IPS-20b (cell line): ENCODE data around the gene ZNF160.
A peak's percentile ranks its signal among the peaks of the same experiment; 100 is the strongest.
"Not testable (repeated sequence)": the region's sequence is repeated elsewhere in the genome, so short reads cannot be mapped to it uniquely, and the experiment has no call there.

Source experiments
- H3K27ac ChIP-seq: one replicate; pipeline ENCODE4 v1.5.1; 2013; ENCODE audit warnings: low read length
- H3K27me3 ChIP-seq: 2 replicates; pipeline ENCODE4 v1.6.1; 2013; ENCODE audit warnings: mild to moderate bottlenecking, low read length, inconsistent platforms; ENCODE audit not compliant: insufficient read depth
- H3K36me3 ChIP-seq: 2 replicates; pipeline ENCODE4 v1.6.1; 2013; ENCODE audit warnings: low read depth, mild to moderate bottlenecking, inconsistent platforms, low read length, moderate library complexity; ENCODE audit not compliant: insufficient read depth
- H3K4me1 ChIP-seq: 2 replicates; pipeline ENCODE4 v1.6.1; 2013; ENCODE audit warnings: mild to moderate bottlenecking, control low read depth, inconsistent platforms, low read length, moderate library complexity; ENCODE audit not compliant: insufficient read depth
- H3K4me3 ChIP-seq: 2 replicates; pipeline ENCODE4 v1.5.1; 2013; ENCODE audit warnings: mild to moderate bottlenecking, low read length, inconsistent platforms
- H3K9ac ChIP-seq: 2 replicates; pipeline ENCODE4 v1.6.1; 2013; ENCODE audit warnings: low read depth, mild to moderate bottlenecking, inconsistent platforms, low read length, moderate library complexity
- H3K9me3 ChIP-seq: 2 replicates; pipeline ENCODE4 v1.6.1; 2013; ENCODE audit warnings: mild to moderate bottlenecking, low read depth, low read length, inconsistent platforms; ENCODE audit not compliant: insufficient read depth

Gene ZNF160

DNA sequence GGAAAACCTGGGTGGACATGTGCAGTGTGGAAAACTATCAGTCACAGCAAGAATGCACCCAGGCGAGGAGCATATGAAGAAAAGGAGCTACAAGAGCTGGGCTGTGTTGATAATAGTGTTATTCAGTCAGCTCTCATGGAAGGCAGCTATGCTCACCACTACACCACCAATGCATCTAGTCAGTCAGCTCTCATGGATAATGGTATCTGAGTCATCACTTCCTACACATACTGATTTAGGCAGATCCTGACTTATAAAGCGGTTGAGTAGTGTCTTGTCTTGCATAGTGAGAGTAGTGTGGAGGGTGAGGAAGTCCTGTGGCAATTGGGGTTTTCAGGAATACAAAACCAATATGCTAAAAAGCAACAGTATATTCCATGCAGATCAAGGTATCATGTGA is 9.1 kb upstream of the ZNF160 start:
- no peak overlapping the region for H3K27ac ChIP-seq
- H3K36me3 ChIP-seq, result peaks cover 49% of the 10 kb centered on the region
- no peak overlapping the region for H3K9ac ChIP-seq
- H3K9me3 ChIP-seq, result no peaks in the 10 kb centered on the region
- H3K4me3 ChIP-seq, result no peak overlapping the region
- H3K27me3 ChIP-seq, result no peaks in the 10 kb centered on the region
- no peaks in the 10 kb centered on the region for H3K4me1 ChIP-seq

DNA sequence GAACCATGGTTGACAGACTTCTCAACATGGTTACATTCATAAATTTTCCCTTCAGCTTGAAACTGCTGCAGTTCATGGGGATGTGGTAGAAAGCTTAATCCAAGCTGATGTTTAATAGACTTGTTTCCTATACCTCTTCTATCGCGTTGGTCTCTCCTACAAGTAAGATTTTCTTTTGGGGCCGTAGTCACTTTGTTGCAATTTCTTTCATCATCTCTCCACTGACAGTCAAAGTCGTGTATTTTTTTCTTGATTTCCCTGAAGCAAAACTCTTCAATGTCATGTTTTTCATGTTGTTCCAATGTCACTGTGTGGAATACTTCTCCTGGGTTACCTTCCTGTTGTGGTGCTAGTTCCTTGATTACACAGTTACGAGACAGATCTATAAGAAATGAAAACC is 6.3 kb upstream of the ZNF160 start:
- no peak overlapping the region for H3K9ac ChIP-seq
- no peaks in the 10 kb centered on the region for H3K4me1 ChIP-seq
- H3K36me3 ChIP-seq, result peaks cover 34% of the 10 kb centered on the region
- no peak overlapping the region for H3K27ac ChIP-seq
- H3K9me3 ChIP-seq, result no peaks in the 10 kb centered on the region
- H3K27me3 ChIP-seq, result no peaks in the 10 kb centered on the region
- no peak overlapping the region for H3K4me3 ChIP-seq

DNA sequence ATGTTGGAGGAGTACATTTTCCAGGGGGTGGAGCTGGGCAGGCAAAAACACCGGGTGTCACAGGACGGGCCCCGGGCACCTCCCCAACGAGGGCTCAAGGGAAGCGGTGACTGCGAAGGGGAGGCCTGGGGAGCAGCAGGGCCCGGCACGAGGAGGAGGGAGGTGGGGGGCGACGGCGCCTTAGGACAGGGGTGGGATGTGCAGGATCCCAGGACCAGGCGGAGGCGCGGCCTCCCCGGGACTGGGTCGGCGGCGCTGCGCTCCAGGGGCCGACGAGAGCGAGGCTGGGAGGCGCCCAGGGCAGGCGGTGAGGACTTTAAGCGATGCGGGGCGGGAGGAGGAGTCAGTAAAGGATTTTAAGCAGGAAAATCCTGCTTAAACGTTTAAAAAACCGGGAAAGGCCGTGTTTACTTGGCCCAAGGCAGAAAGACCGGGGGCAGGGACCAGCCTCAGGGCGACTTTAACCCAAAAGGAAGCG is 427 bp downstream of the ZNF160 start:
- peaks cover 7% of the 10 kb centered on the region for H3K4me1 ChIP-seq
- no peaks in the 10 kb centered on the region for H3K9me3 ChIP-seq
- peak overlapping the region; percentile 65 for H3K27ac ChIP-seq
- H3K36me3 ChIP-seq, result peaks cover 11% of the 10 kb centered on the region
- peak overlapping the region; percentile 93 for H3K9ac ChIP-seq
- peak overlapping the region; percentile 97 for H3K4me3 ChIP-seq
- no peaks in the 10 kb centered on the region for H3K27me3 ChIP-seq

DNA sequence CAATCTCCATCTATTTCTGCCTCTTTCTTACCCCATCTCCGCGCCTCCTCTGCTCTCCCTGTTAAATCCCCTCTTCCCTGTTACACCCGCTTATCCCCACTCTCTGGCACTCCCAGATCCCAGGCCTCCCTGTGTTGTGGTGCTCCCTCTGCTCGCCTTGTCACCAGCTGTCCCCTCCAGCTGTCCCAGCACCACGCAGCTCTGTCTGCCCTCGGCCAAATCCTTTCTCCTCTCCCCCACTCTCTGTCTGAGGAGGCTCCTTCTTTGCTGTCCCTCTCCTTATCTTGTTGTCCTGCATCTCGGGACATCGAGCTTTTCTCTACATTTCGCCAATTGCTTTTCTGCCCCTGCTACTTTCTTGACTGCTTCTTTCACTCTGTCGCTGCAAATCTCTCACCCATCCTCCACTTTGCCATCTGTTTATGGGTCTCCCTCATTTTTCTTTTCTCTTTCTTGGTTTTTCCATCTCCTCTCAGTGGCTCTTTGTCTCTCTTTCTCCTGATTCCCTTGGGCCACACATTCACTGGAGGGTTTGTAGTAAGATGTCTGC is 941 bp downstream of the ZNF160 start:
- H3K4me3 ChIP-seq, result peak overlapping the region; percentile 97

DNA sequence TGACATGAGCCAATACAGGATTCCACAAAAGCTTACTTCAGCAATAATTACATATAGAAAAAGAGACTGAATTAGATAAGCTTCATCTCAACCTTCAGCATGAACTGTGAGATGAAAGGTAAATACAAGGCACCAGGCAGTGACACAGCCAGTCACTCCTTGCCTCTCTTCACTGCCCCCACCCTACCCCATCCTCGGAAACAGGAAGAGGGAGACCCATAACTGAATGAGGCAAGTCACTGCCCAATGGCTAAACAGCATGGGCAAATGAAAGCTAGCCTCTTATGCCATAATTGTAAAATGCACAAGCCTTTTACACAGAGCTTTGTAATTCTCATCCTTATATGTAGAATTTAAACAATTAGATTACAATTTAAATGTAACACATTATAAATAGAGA is 1.7 kb downstream of the ZNF160 start:
- H3K9ac ChIP-seq, result no peak overlapping the region
- no peaks in the 10 kb centered on the region for H3K27me3 ChIP-seq
- H3K36me3 ChIP-seq, result peaks cover 15% of the 10 kb centered on the region
- peaks cover 7% of the 10 kb centered on the region for H3K4me1 ChIP-seq
- no peaks in the 10 kb centered on the region for H3K9me3 ChIP-seq
- no peak overlapping the region for H3K27ac ChIP-seq
- peak overlapping the region; percentile 97; the same call in 1 of the 2 replicates for H3K4me3 ChIP-seq

More for the DNA sequence above, 941 bp downstream of the ZNF160 start:
- H3K27me3 ChIP-seq, result no peaks in the 10 kb centered on the region
- H3K4me1 ChIP-seq, result peaks cover 7% of the 10 kb centered on the region
- H3K36me3 ChIP-seq, result peaks cover 15% of the 10 kb centered on the region
- H3K27ac ChIP-seq, result no peak overlapping the region
- H3K9ac ChIP-seq, result peak overlapping the region; percentile 93; the same call in 1 of the 2 replicates
- H3K9me3 ChIP-seq, result no peaks in the 10 kb centered on the region

DNA sequence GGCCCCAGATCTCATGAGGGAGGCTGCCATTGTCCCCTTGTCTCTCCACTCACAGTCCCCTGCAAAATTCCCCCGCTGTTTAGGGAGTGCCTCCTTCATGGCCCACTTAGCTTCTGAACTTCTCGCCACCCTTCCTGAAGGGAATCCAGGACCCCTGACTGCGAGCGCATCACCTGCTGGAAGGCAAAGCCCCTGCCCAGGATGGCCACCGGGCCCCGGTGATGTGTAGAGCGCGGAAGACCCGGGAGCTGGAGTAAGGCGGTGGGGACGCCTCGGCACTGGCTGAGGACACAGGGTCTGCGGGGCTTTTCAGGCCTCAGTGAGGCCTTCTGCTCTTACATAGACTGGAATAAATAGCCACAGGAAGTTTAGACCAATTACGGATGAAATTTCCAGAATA is 4.7 kb downstream of the ZNF160 start:
- H3K27ac ChIP-seq, H3K9me3 ChIP-seq, H3K9ac ChIP-seq, H3K4me3 ChIP-seq, H3K27me3 ChIP-seq: not testable (repeated sequence)
- Histone ChIP-seq H3K4me1 (peaks cover 11% of the 10 kb centered on the region), H3K36me3 (peaks cover 15% of the 10 kb centered on the region)

DNA sequence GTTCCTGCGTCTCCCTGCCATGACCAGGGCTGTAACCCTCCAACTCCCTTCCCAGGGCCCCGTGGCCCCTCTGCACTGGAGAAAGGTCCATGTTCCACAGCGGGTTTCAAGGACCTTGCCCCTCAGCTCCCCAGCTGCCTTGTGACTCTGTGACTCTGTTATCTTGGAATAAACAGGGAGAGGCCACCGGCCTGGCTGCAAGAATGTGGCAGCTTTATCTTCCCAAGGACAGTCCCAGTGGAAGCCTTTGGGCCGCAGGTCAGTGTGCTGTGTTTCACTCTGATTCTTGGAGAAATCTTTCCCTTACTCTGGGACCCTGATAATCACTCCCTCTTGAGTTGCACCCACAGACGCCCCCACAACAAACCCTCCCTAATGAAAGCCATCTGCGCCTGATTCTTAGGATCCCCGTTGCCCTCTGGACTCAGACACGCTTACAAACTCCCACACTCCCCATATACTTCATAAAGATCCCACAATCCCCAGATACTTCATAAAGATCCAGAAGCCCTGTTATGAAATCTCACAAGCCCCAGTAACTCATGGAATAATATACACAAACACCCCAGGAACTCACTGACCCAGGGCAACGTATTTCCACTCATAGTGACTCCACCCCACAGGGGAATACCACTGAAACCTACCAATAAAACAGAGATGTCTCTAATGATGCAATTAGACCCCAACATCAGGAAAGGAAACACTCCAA is 6.1 kb downstream of the ZNF160 start:
- H3K36me3 ChIP-seq, result peaks cover 15% of the 10 kb centered on the region
- H3K9me3 ChIP-seq, H3K27me3 ChIP-seq, H3K9ac ChIP-seq, H3K4me3 ChIP-seq, H3K27ac ChIP-seq, H3K4me1 ChIP-seq: not testable (repeated sequence)

DNA sequence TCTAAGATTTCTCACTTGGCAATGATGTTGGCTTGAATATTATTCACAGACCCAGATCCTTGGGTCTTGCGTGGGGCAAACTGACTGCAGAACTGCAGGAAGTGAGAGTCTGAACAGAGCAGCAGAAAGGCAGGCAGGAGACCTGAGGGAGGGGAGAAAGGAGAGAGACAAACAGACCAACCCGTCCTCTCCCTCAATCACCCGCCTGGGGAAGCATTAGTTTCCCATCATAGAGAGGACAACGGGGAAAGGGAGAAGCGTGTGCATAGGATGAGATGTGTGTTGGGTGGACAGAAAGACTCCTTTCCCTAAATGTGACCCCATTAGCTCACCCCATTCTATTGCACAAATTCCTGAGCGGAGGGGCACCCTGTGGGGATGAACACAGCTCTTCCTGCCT is 6.6 kb downstream of the ZNF160 start:
- not testable (repeated sequence) for H3K4me1 ChIP-seq, H3K4me3 ChIP-seq, H3K27me3 ChIP-seq, H3K9me3 ChIP-seq, H3K9ac ChIP-seq, H3K27ac ChIP-seq
- H3K36me3 ChIP-seq, result peaks cover 15% of the 10 kb centered on the region

DNA sequence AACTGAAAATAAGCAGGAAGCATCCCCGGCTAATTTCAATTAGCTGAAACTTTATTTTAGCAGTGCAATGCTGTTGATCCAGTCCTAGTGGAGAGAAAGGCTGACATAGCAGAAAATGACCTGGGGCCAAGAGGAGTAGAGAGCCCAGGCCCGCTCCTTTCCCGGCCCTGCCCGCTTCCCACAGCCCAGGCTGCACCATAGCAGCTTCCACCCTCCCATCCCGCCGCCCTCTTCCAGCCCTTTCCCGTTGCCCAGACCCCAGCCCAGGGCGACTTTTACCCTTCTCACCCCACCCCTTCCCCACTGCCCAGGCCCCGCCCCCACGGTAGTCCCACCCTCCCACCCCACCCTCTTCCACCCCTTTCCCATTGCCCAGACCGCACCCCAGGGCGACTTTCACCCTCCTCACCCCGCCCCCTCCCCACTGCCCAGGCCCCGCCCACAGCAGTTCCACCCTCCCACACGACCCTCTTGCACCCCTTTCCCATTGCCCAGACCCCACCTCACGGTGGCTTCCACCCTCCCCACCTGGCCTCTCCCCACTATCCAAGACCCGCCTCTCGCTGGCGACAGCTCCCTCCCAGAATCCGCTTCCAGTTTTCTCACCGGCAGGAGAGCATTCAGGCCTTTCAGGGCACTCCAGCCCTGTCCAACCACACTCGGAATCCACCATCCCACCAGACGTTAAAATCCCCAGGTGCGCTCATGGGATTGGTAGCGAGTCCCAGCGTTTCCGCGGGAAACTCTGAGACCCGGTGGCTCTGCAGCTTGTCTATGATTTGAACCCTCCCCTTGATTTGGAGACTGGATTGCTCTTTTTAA is 8.3 kb downstream of the ZNF160 start:
- no peaks in the 10 kb centered on the region for H3K27me3 ChIP-seq

DNA sequence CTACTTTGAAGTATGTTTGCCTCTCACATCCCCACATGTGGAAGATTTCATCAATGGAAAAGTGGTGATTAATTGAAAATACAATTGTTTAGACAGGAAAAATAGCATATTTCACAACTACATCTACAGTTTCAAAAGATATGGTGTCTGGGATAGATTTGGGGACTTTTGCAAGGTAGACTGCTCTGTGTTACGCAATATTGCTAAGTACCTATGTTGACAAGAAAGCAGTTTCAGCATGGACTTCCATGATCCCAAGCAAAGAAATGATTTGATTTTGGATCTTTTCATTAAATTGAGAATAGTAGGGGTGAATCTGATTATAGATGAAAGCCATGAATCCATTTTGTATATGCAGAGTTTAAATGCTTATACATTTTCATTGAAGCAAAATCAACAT is 10.5 kb downstream of the ZNF160 start:
- H3K4me1 ChIP-seq, result peaks cover 9% of the 10 kb centered on the region; the same call in 1 of the 2 replicates
- H3K4me3 ChIP-seq, result no peak overlapping the region
- H3K27ac ChIP-seq, result no peak overlapping the region
- no peaks in the 10 kb centered on the region for H3K9me3 ChIP-seq
- no peaks in the 10 kb centered on the region for H3K27me3 ChIP-seq
- peaks cover 26% of the 10 kb centered on the region for H3K36me3 ChIP-seq
- H3K9ac ChIP-seq, result no peak overlapping the region

More for the DNA sequence above, 8.3 kb downstream of the ZNF160 start:
- Histone ChIP-seq H3K4me3 (peak overlapping the region; percentile 67; the same call in 1 of the 2 replicates), H3K4me1 (peaks cover 9% of the 10 kb centered on the region; the same call in 1 of the 2 replicates), H3K9ac (peak overlapping the region; percentile 73; the same call in 1 of the 2 replicates), H3K27ac (no peak overlapping the region), H3K9me3 (no peaks in the 10 kb centered on the region), H3K36me3 (peaks cover 22% of the 10 kb centered on the region)

DNA sequence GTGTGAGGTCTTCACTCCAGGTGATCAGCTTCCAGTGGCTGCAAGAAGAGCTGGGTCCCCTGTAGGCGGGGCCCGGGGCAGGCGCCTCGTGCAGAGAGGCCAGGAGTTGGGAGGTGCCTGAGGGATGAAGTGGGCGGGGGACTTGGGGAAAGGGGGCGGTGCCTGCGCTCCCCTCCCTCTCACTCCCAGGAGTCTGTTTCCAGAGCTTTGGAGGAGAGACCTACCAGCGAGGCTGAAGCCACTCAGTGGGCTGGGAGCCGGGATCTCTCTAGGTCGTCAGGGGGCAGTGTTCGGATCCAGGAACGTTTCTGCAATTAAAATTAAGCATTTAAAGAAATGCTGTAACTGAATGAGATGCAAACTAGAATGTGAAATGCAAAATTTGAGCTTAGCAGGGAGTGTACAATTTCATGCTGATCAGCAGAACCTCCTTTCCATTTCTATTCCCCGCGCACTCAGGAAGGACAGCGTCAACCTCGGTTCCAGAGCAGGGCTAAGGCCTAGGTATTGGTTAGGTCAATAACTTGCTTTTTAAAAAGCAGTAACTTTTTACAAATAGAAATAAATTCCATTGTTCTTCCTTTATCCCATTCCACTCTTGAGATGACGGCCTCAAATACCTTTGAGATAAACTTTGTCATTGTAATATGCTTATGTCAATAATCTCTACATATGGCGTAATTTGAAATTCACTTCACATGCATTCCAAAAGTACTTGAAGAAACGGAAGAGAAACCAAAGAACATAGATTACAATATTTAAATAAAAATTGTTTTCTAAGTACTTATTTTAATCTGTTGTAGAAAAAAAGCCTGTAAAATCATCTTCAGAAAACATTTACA is 11.6 kb downstream of the ZNF160 start:
- peaks cover 9% of the 10 kb centered on the region; the same call in 1 of the 2 replicates for H3K4me1 ChIP-seq
- H3K9ac ChIP-seq, result no peak overlapping the region
- no peak overlapping the region for H3K4me3 ChIP-seq
- peaks cover 28% of the 10 kb centered on the region for H3K36me3 ChIP-seq
- no peaks in the 10 kb centered on the region for H3K27me3 ChIP-seq
- no peak overlapping the region for H3K27ac ChIP-seq
- no peaks in the 10 kb centered on the region for H3K9me3 ChIP-seq
